AG04449 (cell line): ENCODE measurements around the gene ACMSD.

ENCODE experiments used
- CTCF ChIA-PET: fragments of 350-600 bp; formaldehyde crosslinking; extraction: SDS; loops from one replicate; lab custom pipeline; 2021; ENCODE audit warnings: antibody characterized with exemption; lab: Yijun Ruan, JAX
- POLR2A ChIA-PET: fragments of 400-600, 350-600 bp; formaldehyde crosslinking; extraction: SDS; loops from one replicate; lab custom pipeline; 2020; ENCODE audit warnings: antibody characterized with exemption, inconsistent platforms; lab: Yijun Ruan, JAX
- DNase-seq: peaks from one replicate; pipeline ENCODE4 v3.0.0-alpha.2; 2010; ENCODE audit warnings: low read depth, low spot score
- H3K4me3 ChIP-seq: 2 replicates; pipeline ENCODE4 v1.5.1; 2011; ENCODE audit warnings: low read depth, mild to moderate bottlenecking, control low read depth, low read length
- TF ChIP-seq, protein P1 (sequence below): IDR thresholded peaks from one replicate; pipeline ENCODE4 v1.5.1; 2011; ENCODE audit warnings: mild to moderate bottlenecking, moderate library complexity, low read length, control low read depth, inconsistent platforms; ENCODE audit not compliant: insufficient read depth; ENCODE audit errors: missing control alignments

The ACMSD gene

DNA sequence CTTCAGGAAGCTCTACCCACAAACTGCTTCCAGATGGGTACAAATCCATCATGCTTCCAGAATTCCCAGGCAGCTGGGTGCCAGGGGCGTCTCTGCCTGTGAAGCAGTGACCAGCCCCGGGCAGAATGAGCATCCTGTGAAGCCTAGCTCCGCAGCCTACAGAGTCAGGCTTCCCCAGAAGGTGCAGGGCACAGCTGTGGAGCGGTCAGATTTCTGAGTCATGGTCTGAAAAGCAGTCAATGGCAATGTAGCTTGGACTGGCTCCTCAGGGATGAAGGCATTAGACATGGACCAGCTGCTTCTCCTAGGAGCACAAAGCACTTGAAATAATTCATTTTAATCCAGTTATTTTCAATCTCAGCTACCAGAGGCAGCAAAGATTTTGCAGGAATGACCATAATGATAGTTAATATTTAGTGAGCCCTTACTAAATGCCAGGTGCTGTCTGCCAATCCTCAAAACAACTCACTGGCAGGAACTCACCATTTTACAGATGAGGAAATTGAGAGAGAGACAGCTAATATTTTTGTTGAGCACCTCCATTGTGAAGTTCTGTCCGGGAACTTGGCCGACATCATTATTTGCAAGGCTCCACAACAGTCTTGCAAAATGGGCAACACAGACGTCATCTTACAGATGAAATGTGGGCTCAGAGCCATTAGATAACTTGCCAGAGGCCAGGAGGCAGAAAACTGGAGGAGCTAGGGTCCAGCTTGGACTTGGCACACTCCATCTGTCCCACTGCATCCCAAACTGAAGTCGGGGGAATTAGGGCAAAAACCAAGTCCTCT, 31.7 kb downstream of the ACMSD start:
- POLR2A ChIA-PET, result no interaction called here
- DNase-seq, result no peak
- no peak overlapping the region for H3K4me3 ChIP-seq
- TF ChIP-seq, protein P1, sequence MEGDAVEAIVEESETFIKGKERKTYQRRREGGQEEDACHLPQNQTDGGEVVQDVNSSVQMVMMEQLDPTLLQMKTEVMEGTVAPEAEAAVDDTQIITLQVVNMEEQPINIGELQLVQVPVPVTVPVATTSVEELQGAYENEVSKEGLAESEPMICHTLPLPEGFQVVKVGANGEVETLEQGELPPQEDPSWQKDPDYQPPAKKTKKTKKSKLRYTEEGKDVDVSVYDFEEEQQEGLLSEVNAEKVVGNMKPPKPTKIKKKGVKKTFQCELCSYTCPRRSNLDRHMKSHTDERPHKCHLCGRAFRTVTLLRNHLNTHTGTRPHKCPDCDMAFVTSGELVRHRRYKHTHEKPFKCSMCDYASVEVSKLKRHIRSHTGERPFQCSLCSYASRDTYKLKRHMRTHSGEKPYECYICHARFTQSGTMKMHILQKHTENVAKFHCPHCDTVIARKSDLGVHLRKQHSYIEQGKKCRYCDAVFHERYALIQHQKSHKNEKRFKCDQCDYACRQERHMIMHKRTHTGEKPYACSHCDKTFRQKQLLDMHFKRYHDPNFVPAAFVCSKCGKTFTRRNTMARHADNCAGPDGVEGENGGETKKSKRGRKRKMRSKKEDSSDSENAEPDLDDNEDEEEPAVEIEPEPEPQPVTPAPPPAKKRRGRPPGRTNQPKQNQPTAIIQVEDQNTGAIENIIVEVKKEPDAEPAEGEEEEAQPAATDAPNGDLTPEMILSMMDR, result no peak
- CTCF ChIA-PET, result no interaction called here

- ChIA-PET POLR2A (no interaction called here), CTCF (no interaction called here)
- TF ChIP-seq, protein P1, result no peak
- no peak overlapping the region for H3K4me3 ChIP-seq
- no peak for DNase-seq
These were observed 34.7 kb downstream of the ACMSD start for GRCh38 chr2:134873152-134873551.

- DNase-seq, result no peak
- TF ChIP-seq, protein P1, result no peak
- CTCF ChIA-PET, result interaction anchor here (1.4 kb wide), 1 partner anchor 86 kb away, joined by 3 read pairs; no protein-coding TSS in a partner anchor
- POLR2A ChIA-PET, result no interaction called here
- no peak overlapping the region for H3K4me3 ChIP-seq
These were observed 36.9 kb downstream of the ACMSD start for GRCh38 chr2:134875309-134875708.

GRCh38 chr2:134882773-134883172, 44.4 kb downstream of the ACMSD start:
- no peak for DNase-seq
- TF ChIP-seq, protein P1, result no peak
- no peak overlapping the region for H3K4me3 ChIP-seq
- POLR2A ChIA-PET, result no interaction called here
- CTCF ChIA-PET, result interaction anchor here (1.3 kb wide), 1 partner anchor 432 kb away, joined by 4 read pairs; no protein-coding TSS in a partner anchor

DNA sequence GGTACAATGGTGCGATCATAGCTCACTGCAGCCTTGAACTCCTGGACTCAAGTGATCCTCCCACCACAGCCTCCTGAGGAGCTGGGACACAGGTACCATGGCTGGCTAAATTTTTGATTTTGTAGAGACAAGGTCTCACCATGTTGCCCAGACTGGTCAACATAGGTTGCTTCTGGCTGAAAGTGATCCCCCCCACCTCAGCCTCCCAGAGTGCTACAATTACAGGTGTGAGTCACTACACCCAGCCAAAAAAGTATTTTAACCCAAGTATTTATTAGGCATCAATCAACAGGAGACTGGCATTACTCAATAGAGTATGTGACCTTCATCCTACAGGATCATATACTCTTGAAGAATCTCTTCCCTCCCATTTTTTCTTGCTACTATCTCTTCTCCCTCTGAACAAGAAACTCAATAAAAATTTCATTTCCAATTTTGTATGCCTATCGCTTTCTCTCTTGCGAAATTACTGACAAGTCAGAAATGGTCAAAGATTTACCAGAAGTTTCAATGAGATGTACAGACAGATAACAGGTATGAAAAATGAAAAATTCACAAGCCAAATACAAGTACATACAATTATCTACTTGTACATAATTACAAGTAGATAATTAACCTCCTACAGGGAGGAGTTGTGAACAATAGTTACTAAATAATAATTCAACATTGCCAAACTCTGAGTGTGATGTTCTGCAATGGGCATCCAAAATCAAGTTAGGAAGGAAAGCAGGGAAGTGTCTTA, 45.3 kb downstream of the ACMSD start:
- ChIA-PET CTCF (interaction anchor here (1.3 kb wide), 1 partner anchor 433 kb away, joined by 4 read pairs; no protein-coding TSS in a partner anchor), POLR2A (no interaction called here)
- no peak for DNase-seq
- H3K4me3 ChIP-seq, result no peak overlapping the region
- TF ChIP-seq, protein P1, result no peak

GRCh38 chr2:134884435-134884834, 46.0 kb downstream of the ACMSD start:
- no peak for DNase-seq
- no peak overlapping the region for H3K4me3 ChIP-seq
- TF ChIP-seq, protein P1, result no peak
- POLR2A ChIA-PET, result no interaction called here
- CTCF ChIA-PET, result no interaction called here
